Endothelial cell of umbilical vein (primary cell): ENCODE measurements around the gene ARMC7.

ENCODE experiments used
- POLR2A ChIP-seq: IDR thresholded peaks from 2 replicates; pipeline ENCODE4 v1.6.1; 2012; ENCODE audit warnings: low read depth, mild to moderate bottlenecking, control low read depth, low read length
- POLR2AphosphoS5 ChIP-seq: IDR thresholded peaks from 2 replicates; pipeline ENCODE4 v1.6.1; 2012; ENCODE audit warnings: low read depth, mild to moderate bottlenecking, control low read depth, low read length, moderate library complexity; ENCODE audit not compliant: insufficient read depth
- TF ChIP-seq, protein P1 (sequence below), 2 donors: IDR thresholded peaks; 1 replicate in 1 of 2; 2 replicates in 1 of 2; pipeline ENCODE4 v1.5.1; 2011; ENCODE audit warnings: low read length in 2 of 2, mild to moderate bottlenecking in 2 of 2, moderate library complexity in 2 of 2, control low read depth in 1 of 2, inconsistent platforms in 1 of 2, low read depth in 1 of 2; ENCODE audit not compliant: insufficient read depth in 1 of 2; ENCODE audit errors: extremely low read depth in 1 of 2
- TF ChIP-seq, protein P2 (sequence below): IDR thresholded peaks from 2 replicates; pipeline ENCODE4 v1.6.1; 2011; ENCODE audit not compliant: insufficient read depth, insufficient read length

DNA sequence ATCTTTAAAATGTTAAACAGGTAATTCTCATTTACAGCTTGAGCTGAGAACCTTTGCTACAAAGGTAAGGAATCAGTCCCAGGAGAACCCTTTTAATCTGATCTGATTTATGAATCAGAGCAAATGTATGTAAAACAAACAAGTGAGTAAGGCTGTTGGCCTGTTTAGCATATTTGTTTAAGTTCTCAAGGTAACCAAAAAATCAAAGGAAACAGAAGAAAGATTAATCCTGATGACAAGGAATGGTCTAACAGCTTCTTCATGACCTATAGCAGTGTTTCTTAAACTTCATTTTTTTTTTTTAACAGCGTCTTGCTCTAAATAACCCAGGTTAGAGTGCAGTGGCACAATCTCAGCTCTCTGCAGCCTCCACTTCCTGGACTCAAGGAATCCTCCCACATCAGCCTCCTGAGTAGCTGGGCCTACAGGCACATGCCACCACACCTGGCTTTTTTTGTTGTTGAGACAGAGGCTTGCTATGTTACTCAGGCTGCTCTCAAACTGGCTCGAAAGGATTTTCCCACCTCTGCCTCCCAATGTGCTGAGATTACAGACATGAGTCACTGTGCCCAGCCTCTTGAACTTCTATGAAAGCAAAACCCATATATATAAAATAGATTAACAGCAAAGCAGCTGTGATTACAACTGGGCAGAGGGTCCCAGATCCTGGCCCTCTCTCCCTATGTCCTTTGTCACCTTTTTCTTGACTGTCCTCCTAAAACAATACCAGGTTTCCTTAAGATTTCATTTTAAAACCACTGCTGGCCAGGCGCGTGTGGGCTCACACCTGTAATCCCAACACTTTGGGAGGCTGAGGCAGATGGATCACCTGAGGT is 49.6 kb downstream of the ARMC7 start:
- no peak for TF ChIP-seq POLR2AphosphoS5
- TF ChIP-seq, protein P1, sequence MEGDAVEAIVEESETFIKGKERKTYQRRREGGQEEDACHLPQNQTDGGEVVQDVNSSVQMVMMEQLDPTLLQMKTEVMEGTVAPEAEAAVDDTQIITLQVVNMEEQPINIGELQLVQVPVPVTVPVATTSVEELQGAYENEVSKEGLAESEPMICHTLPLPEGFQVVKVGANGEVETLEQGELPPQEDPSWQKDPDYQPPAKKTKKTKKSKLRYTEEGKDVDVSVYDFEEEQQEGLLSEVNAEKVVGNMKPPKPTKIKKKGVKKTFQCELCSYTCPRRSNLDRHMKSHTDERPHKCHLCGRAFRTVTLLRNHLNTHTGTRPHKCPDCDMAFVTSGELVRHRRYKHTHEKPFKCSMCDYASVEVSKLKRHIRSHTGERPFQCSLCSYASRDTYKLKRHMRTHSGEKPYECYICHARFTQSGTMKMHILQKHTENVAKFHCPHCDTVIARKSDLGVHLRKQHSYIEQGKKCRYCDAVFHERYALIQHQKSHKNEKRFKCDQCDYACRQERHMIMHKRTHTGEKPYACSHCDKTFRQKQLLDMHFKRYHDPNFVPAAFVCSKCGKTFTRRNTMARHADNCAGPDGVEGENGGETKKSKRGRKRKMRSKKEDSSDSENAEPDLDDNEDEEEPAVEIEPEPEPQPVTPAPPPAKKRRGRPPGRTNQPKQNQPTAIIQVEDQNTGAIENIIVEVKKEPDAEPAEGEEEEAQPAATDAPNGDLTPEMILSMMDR (IDR thresholded peaks at IDR 0.05; ENCODE audit: extremely low read depth in 1 of 2, insufficient read depth in 1 of 2, low read depth in 1 of 2, low read length in 2 of 2): no peak
- TF ChIP-seq, protein P2, sequence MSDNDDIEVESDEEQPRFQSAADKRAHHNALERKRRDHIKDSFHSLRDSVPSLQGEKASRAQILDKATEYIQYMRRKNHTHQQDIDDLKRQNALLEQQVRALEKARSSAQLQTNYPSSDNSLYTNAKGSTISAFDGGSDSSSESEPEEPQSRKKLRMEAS: no peak
- TF ChIP-seq POLR2A: no peak
